ENCODE results near the gene CCK.

- TF ChIP-seq CTCF (conservative IDR thresholded peaks at IDR 0.05; ENCODE audit: low read depth, low read length) (no peak), EZH2 (IDR thresholded peaks at IDR 0.05; ENCODE audit: low read length, unreplicated experiment) (no peak)
Measured at GRCh38 chr3:42300778-42301177, 34.8 kb upstream of the CCK start.
